GM23338 (cell line): ENCODE data around the gene DDX24. TPM values are rescaled to one million over a fixed set of nuclear protein-coding genes. Genes with fewer than 3 reads are reported as not detected.

Experiments
- ATAC-seq: fragments of 200-7000 bp; cut with Tn5 transposase; 3 replicates; pipeline ENCODE4 v1.9.1; 2020
- DNase-seq: peaks from one replicate; pipeline ENCODE4 v3.0.0-alpha.2; 2015; ENCODE audit warnings: low spot score
- H2AFZ ChIP-seq: fragments of 200-600 bp; sonication (generic); 2 replicates; pipeline ENCODE4 v1.8.0; 2016; ENCODE audit warnings: antibody characterized with exemption, mild to moderate bottlenecking, moderate library complexity
- H3F3A ChIP-seq: fragments of 200-600 bp; sonication (generic); replicated peaks from 2 replicates; pipeline ENCODE4 v1.8.0; 2017; ENCODE audit warnings: antibody characterized with exemption, mixed run types, low read depth
- H3K27ac ChIP-seq: fragments of 200-600 bp; sonication (generic); 2 replicates; pipeline ENCODE4 v1.6.1; 2016; ENCODE audit warnings: low read depth
- H3K27me3 ChIP-seq: fragments of 200-600 bp; sonication (generic); 2 replicates; pipeline ENCODE4 v1.8.0; 2016; ENCODE audit warnings: mild to moderate bottlenecking, mixed run types, moderate library complexity; ENCODE audit not compliant: insufficient read depth
- H3K36me3 ChIP-seq: fragments of 200-600 bp; sonication (generic); 2 replicates; pipeline ENCODE4 v1.8.0; 2016; ENCODE audit warnings: mild to moderate bottlenecking; ENCODE audit not compliant: insufficient read depth
- H3K4me1 ChIP-seq: fragments of 200-600 bp; sonication (generic); 2 replicates; pipeline ENCODE4 v1.8.0; 2016; ENCODE audit warnings: mild to moderate bottlenecking, moderate library complexity; ENCODE audit not compliant: insufficient read depth
- H3K4me2 ChIP-seq: fragments of 200-600 bp; sonication (generic); 2 replicates; pipeline ENCODE4 v1.7.1; 2017; ENCODE audit warnings: mixed run types
- H3K4me3 ChIP-seq: fragments of 200-600 bp; sonication (generic); 2 replicates; pipeline ENCODE4 v1.6.1; 2016; ENCODE audit warnings: mixed run types
- H3K79me2 ChIP-seq: fragments of 200-600 bp; sonication (generic); replicated peaks from 2 replicates; pipeline ENCODE4 v1.8.0; 2017; ENCODE audit warnings: mild to moderate bottlenecking; ENCODE audit not compliant: insufficient read depth
- H3K9me2 ChIP-seq: fragments of 200-600 bp; sonication (generic); 2 replicates; pipeline ENCODE4 v1.8.0; 2017; ENCODE audit not compliant: insufficient read depth
- H4K20me1 ChIP-seq: fragments of 200-600 bp; sonication (generic); replicated peaks from 2 replicates; pipeline ENCODE4 v1.8.0; 2017; ENCODE audit warnings: mild to moderate bottlenecking; ENCODE audit not compliant: insufficient read depth
- H3K27ac Mint-ChIP-seq: 2 replicates; pipeline ENCODE4 v1.8.0; 2020; ENCODE audit warnings: inconsistent platforms, mild to moderate bottlenecking, moderate library complexity, mixed read lengths
- H3K27me3 Mint-ChIP-seq: 3 replicates; pipeline ENCODE4 v1.8.0; 2022; ENCODE audit warnings: low read depth, mild to moderate bottlenecking, moderate library complexity, mixed read lengths, inconsistent platforms; ENCODE audit not compliant: insufficient read depth, poor library complexity
- H3K36me3 Mint-ChIP-seq: 3 replicates; pipeline ENCODE4 v1.8.0; 2021; ENCODE audit warnings: low read depth, mild to moderate bottlenecking, inconsistent platforms, moderate library complexity, mixed read lengths
- H3K4me1 Mint-ChIP-seq: 3 replicates; pipeline ENCODE4 v1.8.0; 2020; ENCODE audit warnings: mild to moderate bottlenecking, inconsistent platforms, mixed read lengths
- H3K4me3 Mint-ChIP-seq: 3 replicates; pipeline ENCODE4 v1.8.0; 2021; ENCODE audit warnings: moderate library complexity, mild to moderate bottlenecking, inconsistent platforms, mixed read lengths
- H3K9me3 Mint-ChIP-seq: 3 replicates; pipeline ENCODE4 v1.8.0; 2020; ENCODE audit warnings: moderate library complexity, mild to moderate bottlenecking, inconsistent platforms, mixed read lengths
- CREB1 ChIP-seq: fragments of 250-450 bp; sonication (Bioruptor Pico); IDR thresholded peaks from 2 replicates; pipeline ENCODE4 v1.5.0; 2020; ENCODE audit warnings: low read depth, mild to moderate bottlenecking, moderate library complexity
- CTCF ChIP-seq, 2 experiments: fragments of 200-600 bp in 1 of 2; sonication (generic) in 1 of 2; conservative IDR thresholded peaks; 2 replicates each; pipeline versions ENCODE4 v1.5.1 to v1.6.1; 2016 to 2017; ENCODE audit warnings: antibody characterized with exemption in 2 of 2, low read depth in 2 of 2, mild to moderate bottlenecking in 2 of 2, moderate library complexity in 1 of 2
- ETS1 ChIP-seq: IDR thresholded peaks from 2 replicates; pipeline ENCODE4 v1.6.1; 2016; ENCODE audit warnings: antibody characterized with exemption
- EZH2 ChIP-seq: fragments of 200-600 bp; sonication (generic); IDR thresholded peaks from one replicate; pipeline ENCODE4 v1.8.0; 2017; ENCODE audit warnings: antibody characterized with exemption, mild to moderate bottlenecking, low read depth; ENCODE audit not compliant: unreplicated experiment
- EZH2phosphoT487 ChIP-seq: fragments of 200-600 bp; sonication (generic); IDR thresholded peaks from one replicate; pipeline ENCODE4 v1.8.1; 2018; ENCODE audit warnings: antibody characterized with exemption; ENCODE audit not compliant: unreplicated experiment
- JUNB ChIP-seq: IDR thresholded peaks from one replicate; pipeline ENCODE4 v1.6.1; 2016; ENCODE audit warnings: antibody characterized with exemption; ENCODE audit not compliant: unreplicated experiment
- NANOG ChIP-seq: IDR thresholded peaks from 2 replicates; pipeline ENCODE4 v1.6.1; 2016; ENCODE audit warnings: antibody characterized with exemption, borderline replicate concordance
- POLR2AphosphoS5 ChIP-seq: IDR thresholded peaks from 2 replicates; pipeline ENCODE4 v1.6.1; 2016; ENCODE audit warnings: antibody characterized with exemption, low read depth
- REST ChIP-seq: IDR thresholded peaks from one replicate; pipeline ENCODE4 v1.6.1; 2018; ENCODE audit warnings: antibody characterized with exemption; ENCODE audit not compliant: unreplicated experiment
- STAT1 ChIP-seq: IDR thresholded peaks from one replicate; pipeline ENCODE4 v1.6.1; 2016; ENCODE audit warnings: antibody characterized with exemption; ENCODE audit not compliant: unreplicated experiment
- ZNF114 ChIP-seq: fragments of 250-450 bp; sonication (Bioruptor Pico); IDR thresholded peaks from 2 replicates; pipeline ENCODE4 v1.5.0; 2020; ENCODE audit warnings: mild to moderate bottlenecking, moderate library complexity
- ZNF331 ChIP-seq: fragments of 250-450 bp; sonication (Bioruptor Pico); IDR thresholded peaks from 2 replicates; pipeline ENCODE4 v1.5.0; 2020; ENCODE audit warnings: low read depth, mild to moderate bottlenecking, moderate library complexity
- ZNF462 ChIP-seq: fragments of 250-450 bp; sonication (Bioruptor Pico); IDR thresholded peaks from 2 replicates; pipeline ENCODE4 v1.5.0; 2020; ENCODE audit warnings: mild to moderate bottlenecking, moderate library complexity
- polyA plus RNA-seq: library from polyadenylated mRNA; unstranded; fragments of >200 nt; fragmentation: Nextera tagmentation; extraction: Ambion mirVana; gene quantifications from 2 replicates; pipeline ENCODE4 v1.2.1, GENCODE V29; 2016
- total RNA-seq: library from RNA; depleted of rRNA; stranded (reverse); fragments of >200 nt; shearing (Covaris generic); gene quantifications from 2 replicates; pipeline ENCODE4 v1.2.3, GENCODE V29; 2014

DDX24 gene
- total and polyA plus RNA-seq, 2 experiments from 2014 or later = 150 to 265 TPM

- H3K4me1 Mint-ChIP-seq = peaks cover 8% of the 10 kb centered on the region
- Histone ChIP-seq H4K20me1 (no peaks in the 10 kb centered on the region), H3K27ac (no peak overlapping the region), H3K9me2 (0 out of 2 replicates have a peak, but pooled peaks cover 4% of the 10 kb centered on the region), H3K4me2 (no peak overlapping the region), H3K4me1 (no peaks in the 10 kb centered on the region), H3F3A (no peaks in the 10 kb centered on the region), H3K36me3 (no peaks in the 10 kb centered on the region), H2AFZ (no peak overlapping the region), H3K27me3 (no peaks in the 10 kb centered on the region), H3K79me2 (no peaks in the 10 kb centered on the region), H3K4me3 (no peak overlapping the region)
- H3K36me3 Mint-ChIP-seq = peaks cover 2% of the 10 kb centered on the region; the same call in 2 of the 3 replicates
- TF ChIP-seq ZNF114 (no peak), CREB1 (CRISPR knock-in tag) (no peak), ZNF331 (CRISPR knock-in tag) (no peak), CTCF (conservative IDR thresholded peaks at IDR 0.05; ENCODE audit: low read depth in 2 of 2) (no peak), ZNF462 (no peak), STAT1 (no peak), REST (no peak), POLR2AphosphoS5 (no peak), EZH2phosphoT487 (no peak), JUNB (no peak), NANOG (no peak), EZH2 (no peak), ETS1 (no peak)
- H3K9me3 Mint-ChIP-seq = no peaks in the 10 kb centered on the region
- ATAC-seq (no peak), DNase-seq (no peak)
- H3K27me3 Mint-ChIP-seq = peaks cover 8% of the 10 kb centered on the region
- peak overlapping the region; percentile 50; the same call in 1 of the 3 replicates for H3K4me3 Mint-ChIP-seq
- H3K27ac Mint-ChIP-seq = no peak overlapping the region
These were observed 52.6 kb downstream of the DDX24 start for GRCh38 chr14:94028450-94028826.
